GM21447 (cell line): ENCODE measurements around the gene OPRL1.

Experiments used
- ATAC-seq: cut with Tn5 transposase; IDR thresholded peaks from one replicate; pipeline ENCODE4 v1.9.1; 2021; ENCODE audit not compliant: unreplicated experiment

Gene OPRL1

GRCh38 chr20:64101731-64102621 lies 22.1 kb downstream of the OPRL1 start:
- no peak for ATAC-seq

- no peak for ATAC-seq
Measured at GRCh38 chr20:64102647-64103354, 22.9 kb downstream of the OPRL1 start.

- no peak for ATAC-seq
Measured at GRCh38 chr20:64103871-64104666, 24.2 kb downstream of the OPRL1 start.

DNA sequence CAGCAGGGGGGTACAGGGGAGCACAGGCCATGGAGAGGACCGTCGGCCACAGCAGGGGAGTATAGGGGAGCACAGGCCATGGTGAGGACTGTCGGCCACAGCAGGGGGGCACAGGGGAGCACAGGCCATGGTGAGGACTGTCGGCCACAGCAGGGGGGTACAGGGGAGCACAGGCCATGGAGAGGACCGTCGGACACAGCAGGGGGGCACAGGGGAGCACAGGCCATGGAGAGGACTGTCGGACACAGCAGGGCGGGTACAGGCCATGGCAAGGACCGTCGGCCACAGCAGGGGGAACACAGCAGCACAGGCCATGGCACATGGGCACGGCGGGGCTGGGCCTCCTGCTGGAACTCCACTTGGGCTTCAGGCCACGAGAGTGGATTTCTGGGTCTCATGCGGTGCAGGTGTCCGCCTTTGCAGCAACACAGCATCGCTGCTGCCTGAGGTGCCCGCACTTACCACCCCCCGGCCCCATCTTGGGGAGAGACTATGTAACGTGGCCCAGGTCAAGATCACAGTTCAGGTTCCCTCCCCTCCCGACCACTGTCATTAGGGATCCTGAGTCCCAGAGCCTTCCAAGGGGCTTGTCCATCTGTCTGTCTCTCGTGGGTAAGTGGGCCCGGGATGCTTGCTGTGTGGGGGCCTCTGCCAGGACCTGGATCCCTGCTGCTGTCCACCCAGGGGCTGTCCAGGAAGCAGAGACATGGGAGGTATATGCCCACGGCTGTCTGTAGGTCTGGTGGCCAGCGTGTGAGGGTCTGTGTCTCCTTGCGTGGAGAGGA lies 25.0 kb downstream of the OPRL1 start:
- ATAC-seq = no peak

DNA sequence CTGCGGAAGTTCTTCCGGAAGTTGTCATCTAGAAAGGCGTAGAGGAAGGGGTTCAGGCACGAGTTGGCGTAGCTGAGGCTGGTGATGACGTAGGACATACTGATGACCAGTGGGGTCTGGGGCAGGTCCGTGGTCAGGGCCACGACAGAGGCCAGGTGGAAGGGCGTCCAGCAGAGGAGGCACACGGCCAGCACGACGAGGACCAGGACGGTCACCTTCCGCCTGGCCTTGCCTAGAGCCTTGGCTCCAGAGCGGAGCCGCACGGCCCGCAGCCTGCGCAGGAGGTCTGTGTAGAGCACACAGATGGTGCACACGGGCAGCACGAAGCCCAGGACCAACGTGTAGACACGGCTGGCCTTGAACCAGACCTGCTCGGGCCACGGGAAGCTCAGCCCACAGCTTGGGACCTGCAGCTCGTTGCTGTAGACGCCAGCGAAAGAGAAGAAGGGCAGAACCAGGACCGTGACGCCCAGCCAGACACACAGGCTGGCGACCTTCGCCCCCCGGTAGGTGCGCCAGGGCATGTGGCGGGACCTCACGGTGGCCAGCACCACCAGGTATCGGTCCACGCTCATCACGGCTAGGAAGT lies 26.1 kb downstream of the OPRL1 start:
- ATAC-seq = no peak

- no peak for ATAC-seq
Measured at GRCh38 chr20:64106435-64106961, 26.6 kb downstream of the OPRL1 start.

- ATAC-seq = no peak
Measured at GRCh38 chr20:64106981-64107735, 27.3 kb downstream of the OPRL1 start, which contains the start of gene NPBWR2. TSS of gene NPBWR2 (minus strand) at chr20:64107565. CDS start at chr20:64106831, 734 bp downstream.

DNA sequence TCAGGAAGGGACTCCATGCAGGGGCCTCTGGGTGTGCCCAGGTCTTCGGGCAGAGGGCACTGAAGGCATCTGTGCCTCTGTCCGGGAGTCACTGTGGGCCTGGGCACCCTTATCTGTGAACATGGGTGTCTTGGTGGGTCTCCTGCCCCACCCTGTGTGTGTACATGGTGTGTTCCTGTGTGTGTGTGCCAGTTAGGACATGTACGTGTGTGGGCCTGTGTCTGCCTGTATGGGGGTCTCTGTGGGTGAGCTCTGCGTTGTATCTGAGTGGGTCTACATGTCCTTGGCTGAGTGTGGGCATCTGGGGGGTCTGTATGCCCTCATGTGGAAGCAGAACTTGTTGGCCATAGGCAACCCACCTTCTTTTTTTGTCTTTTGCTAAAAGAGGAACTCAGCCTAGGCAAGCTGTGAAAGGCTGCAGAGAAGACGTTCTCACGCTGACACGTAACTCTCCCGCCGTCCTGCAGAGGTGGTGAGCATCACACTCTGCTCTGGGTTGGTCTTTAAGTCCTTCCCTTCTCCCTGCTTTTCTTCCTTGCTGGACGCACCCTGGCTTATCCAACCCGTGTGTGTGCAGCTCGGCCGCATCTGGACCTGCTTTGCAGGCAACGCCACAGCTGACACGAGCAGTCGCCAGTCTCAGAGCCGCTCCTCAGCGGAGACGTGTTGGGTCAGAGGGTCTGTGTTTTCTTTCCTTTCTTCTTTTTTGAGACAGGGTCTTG lies 28.0 kb downstream of the OPRL1 start:
- ATAC-seq = no peak

DNA sequence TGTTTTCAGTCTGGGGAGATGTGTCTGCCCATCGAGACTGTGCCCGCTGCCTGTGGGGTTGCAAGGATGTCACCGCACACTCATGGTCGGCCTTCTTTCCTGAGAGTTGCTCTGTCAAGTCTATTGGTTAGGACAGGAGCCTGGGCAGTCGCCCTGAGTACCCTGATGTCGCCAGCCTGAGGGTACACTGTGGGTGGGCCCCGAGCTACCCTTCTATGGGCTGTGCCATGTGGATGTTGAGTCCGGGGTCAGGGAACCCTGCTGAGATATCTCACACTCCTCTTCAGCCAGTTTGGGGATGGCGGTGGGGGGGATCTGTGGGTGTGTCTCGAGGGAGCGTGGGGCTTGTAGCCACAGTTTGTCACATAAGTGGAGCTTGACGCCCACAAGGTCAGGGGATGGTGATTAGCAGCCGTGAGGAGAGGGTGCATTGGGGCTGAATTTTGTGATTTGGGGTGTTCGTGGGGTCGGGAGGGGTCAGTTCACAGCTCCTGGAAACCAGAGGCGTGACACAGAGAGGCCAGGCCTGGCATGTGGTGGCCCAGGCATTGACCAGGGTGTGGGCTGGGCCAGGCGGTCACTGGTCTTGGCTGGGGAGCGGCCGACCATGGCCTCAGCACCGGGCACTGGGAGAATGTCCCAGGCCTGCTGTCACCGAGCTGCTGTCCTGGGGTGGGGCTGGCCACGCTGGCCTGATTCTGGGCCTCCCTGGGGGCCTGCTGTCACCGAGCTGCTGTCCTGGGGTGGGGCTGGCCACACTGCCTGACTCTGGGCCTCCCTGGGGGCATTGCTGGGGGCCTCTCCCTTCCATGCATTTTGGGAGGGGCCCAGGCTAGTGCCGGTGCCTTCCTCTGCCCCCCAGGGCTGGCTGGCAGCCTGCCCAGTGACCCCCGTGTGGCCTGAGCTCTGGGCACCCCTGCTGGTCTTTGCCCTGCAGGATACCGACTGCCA lies 29.1 kb downstream of the OPRL1 start:
- ATAC-seq = no peak

DNA sequence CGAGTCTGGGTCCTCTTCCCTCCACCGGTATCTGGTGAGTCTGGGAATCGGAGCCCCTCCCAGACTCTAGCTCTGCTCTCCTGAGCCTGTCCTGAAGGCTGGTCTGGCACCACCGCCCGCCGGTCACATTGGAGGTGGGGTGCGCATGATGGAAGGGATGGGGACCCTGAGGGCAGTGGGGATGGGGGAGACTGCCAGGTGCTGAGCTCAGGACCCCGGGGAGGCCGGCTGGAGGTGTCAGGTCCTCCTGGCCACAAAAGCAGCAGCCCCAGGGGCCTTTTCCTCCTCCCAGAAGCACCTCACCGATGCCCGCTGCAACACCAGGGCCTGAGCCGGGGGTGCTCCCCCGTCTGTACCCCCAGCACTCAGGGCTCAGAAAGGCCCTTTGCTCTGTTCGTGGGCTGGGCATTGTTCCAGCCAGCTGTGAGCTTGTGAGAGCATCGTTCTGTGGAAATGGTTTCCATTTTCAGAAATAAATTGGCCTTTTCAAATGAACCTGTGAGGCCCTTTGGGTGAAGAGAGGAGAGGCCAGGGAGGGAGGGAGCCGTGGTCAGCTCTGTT lies 30.0 kb downstream of the OPRL1 start:
- ATAC-seq = no peak

DNA sequence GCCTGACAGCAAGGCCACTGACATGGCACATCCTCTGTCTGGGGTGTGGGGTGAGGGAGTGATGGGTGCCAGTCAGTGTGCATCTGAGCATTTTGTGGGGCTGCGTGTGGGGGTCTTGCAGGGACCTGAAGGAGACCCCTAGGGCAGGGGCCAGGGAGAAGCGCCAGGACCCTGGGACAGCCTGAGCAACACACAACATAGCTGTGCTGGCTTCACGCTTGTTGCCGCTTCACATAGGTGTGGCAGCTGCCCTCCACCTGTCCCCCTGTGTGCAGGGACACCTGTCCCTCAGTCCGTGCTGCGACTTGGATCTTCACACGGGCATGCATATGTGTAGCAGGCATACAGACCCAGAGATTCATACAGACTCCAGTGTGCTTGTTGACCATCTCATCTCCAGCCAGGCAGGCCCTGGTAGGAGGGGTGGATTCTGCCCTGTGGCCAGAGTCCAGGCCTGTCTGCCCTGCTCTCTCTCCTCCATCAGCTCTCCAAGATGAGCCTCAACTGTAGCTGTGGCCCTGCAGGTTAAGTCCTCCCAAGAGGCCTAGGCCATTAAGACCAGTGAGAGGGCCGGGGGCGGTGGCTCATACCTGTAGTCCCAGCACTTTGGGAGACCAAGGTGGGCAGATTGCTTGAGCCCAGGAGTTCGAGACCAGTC lies 30.7 kb downstream of the OPRL1 start:
- ATAC-seq = no peak

GRCh38 chr20:64111841-64112641 lies 32.2 kb downstream of the OPRL1 start:
- ATAC-seq = no peak

DNA sequence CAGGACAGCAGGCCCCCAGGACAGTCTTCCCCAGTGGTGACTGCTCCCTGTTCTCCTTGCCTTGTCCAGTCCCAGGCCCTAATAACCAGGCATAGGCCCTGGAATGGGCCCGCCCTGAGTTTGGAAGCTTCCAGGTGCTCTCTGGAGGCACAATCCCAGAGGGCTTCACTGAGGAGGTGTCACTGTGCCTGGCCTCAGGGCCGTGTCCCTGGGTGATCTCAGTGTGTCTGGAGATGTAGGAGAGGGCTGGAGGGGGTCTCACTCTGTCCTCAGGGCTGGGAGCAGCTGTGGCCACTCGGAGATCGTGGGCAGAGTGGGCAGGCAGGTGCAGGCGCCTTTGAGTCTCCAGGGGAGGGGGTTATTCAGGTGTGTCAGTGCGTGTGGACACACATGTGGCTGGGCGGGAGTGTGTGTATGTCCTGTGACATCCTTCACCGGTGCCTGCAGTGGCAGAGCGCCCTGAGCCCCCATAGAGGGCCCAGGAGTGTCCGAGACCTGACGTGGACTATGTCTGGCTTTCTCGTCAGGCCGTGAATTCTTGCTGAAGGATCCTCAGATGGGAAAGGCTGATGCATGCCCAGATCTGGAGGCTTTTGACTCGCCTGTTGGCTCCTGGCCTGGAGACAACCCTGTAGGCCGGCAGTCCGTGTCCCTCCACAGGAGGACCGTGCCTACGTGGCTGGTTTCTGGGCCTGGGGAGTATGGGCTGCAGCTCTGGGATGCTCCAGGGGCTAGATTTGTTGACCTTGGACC lies 33.0 kb downstream of the OPRL1 start:
- ATAC-seq = no peak

GRCh38 chr20:64113444-64113775 lies 33.5 kb downstream of the OPRL1 start:
- ATAC-seq = no peak

- ATAC-seq = no peak
Measured at GRCh38 chr20:64113796-64114355, 34.0 kb downstream of the OPRL1 start.
